DMS114 treated with DMSO at 0.1 percent for 48 hours (cell line): ENCODE measurements around the gene SLC6A19.
"Not testable (repeated sequence)": the region's sequence is repeated elsewhere in the genome, so short reads cannot be mapped to it uniquely, and the experiment has no call there.

Experiments
- DNase-seq: peaks from one replicate; lab custom pipeline; 2025; ENCODE audit not compliant: unreplicated experiment; lab: John Stamatoyannopoulos, UW

SLC6A19 gene

GRCh38 chr5:1261643-1262042 is 60.2 kb downstream of the SLC6A19 start:
- DNase-seq, result no peak

DNA sequence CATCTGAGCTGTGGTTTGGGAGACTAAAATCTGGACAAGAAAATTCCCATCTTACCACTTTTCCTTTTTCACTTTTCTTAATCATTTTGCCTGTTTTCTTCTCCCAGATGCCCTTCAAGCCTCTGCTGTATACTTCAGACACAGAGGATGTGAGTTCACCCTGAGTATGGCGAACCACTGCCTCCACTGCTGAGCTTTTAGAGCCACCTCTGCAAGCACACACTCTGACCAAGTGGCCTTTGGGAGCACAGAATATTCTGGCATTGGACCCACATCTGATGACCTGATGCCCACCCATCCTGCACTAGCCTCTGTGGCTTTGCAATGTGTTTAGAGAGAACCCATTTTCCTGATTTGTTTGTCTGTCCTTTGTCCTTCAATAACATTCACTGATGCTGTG is 61.0 kb downstream of the SLC6A19 start:
- no peak for DNase-seq

DNA sequence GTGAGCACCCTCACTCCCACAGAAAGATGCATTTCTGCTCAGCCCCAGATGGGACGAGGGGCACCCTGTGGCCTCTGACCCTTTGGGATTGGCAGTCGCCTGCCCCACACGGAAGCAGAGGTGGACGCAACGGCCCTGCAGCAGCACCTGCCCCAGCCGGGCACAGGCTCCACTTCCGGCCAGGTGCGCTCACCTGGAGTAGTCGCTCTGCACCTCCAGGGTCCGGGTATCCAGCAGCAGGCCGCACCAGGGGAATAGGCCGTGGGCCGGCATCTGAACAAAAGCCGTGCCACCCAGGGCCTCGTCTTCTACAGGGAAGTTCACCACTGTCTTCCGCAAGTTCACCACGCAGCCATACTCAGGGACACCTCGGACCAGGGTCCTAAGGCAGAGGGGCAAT is 62.8 kb downstream of the SLC6A19 start:
- DNase-seq, result no peak

DNA sequence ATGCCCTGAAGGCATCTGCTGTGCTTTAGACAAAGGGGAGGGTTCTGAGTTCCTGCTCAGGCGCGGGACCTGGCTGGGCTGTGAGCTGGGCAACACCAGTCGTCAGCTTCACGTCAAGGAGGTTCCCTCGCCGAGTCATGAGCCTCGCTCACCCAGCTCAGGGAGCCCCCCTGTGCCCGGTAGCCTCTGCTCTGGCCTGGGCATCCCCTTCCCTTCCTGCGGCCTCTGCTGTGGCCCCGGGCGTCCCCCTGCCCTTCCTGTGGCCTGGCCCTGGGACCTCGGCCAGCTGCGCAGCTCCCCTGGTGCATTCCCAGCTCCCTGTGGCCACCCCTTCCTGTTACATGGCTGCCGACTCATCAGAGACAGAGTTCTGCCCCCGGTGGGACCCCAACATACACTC is 63.6 kb downstream of the SLC6A19 start:
- no peak for DNase-seq

DNA sequence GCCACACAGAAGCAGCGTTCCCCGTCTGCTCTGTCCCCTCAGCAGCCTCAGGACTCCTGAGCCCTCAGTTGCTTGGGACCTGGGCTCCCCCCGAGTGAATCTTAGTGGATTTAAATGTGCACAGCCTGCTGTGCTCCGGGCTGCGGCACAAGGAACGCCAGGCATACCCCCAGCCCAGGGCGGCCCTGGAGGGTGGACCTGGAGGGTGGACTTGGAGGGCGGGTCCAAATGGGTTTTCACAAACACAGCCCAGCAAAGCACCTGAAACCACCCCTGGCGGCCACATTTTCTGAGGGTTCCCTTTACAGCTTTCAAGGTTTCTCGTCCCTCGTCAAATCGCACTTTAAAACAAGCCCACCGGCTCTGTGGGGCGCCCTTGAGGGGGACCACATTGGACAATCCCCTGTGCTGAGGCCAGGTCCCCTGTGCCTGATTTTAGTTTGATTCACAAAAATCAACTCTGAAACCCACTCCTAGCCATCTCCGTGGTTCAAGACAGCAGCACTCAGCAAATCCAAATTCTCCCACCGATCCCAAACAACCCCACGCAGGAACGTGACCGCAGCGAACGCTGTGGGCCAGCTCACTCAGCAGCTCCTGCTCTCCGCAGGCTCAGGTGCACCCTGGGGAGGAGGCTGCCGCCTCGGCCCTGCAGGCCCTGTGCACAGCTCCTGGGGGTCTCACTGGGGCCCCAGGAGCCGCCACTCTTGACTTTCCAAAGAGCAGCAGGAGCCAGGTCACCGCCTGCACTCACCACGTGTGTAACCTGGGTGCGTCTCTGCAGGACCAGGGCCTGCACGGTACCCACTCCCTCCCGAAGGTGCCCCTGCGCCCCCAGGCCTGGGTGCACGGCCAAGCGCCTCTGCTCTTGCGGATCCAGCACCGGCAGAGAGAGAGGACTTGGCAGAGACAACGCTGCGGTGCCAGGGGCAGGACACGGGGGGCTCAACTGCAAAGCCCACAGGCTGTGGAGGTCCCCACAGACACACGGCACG is 64.4 kb downstream of the SLC6A19 start:
- DNase-seq, result no peak

GRCh38 chr5:1266791-1267190 is 65.4 kb downstream of the SLC6A19 start:
- no peak for DNase-seq

DNA sequence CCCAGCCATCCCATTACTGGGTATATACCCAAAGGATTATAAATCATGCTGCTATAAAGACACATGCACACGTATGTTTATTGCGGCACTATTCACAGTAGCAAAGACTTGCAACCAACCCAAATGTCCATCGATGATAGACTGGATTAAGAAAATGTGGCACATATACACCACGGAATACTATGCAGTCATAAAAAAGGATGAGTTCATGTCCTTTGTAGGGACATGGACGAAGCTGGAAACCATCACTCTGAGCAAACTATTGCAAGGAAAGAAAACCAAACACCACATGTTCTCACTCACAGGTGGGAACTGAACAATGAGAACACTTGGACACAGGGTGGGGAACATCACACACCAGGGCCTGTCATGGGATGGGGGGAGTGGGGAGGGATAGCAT is 66.1 kb downstream of the SLC6A19 start:
- not testable (repeated sequence) for DNase-seq

DNA sequence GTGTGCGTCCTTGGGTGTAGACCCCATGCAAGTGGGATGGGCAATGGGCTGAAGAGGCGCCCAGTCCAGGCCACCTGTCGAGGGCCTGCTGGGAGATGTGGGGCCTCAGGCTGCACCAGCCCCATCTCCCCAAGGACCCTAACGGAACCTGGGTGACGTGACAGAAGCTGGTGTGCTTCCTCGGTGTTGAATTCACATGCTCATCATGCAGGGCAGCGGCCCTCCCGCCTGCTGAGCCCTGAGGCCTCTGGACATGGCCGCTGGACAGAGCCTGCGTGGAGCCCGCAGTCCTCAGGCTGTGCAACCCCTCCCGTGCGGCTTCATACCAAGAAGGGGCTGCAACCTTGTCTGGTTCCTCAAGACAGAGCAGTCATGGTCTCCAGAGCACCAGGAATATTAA is 66.7 kb downstream of the SLC6A19 start:
- no peak for DNase-seq

- no peak for DNase-seq
These were observed 67.3 kb downstream of the SLC6A19 start for GRCh38 chr5:1268666-1269065.

DNA sequence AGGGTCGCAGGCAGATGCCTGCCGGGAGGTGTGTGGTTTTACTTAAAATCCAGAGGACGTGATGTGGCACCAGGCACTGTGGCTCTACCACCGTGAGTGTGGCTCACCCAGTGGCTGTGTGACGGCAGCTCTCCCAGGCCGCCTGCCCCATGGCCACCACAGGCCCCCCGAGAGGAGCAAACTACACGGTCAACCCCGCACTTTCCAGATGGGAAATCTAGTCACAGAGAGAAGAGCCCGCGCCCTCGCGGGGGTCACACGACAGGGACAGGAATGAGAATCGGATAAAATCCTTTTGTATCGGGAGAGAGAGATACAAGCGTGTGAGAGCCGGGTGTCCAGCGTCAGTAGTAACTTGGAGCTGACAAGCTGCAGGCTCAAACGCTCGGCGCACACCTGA is 69.0 kb downstream of the SLC6A19 start:
- DNase-seq, result no peak

DNA sequence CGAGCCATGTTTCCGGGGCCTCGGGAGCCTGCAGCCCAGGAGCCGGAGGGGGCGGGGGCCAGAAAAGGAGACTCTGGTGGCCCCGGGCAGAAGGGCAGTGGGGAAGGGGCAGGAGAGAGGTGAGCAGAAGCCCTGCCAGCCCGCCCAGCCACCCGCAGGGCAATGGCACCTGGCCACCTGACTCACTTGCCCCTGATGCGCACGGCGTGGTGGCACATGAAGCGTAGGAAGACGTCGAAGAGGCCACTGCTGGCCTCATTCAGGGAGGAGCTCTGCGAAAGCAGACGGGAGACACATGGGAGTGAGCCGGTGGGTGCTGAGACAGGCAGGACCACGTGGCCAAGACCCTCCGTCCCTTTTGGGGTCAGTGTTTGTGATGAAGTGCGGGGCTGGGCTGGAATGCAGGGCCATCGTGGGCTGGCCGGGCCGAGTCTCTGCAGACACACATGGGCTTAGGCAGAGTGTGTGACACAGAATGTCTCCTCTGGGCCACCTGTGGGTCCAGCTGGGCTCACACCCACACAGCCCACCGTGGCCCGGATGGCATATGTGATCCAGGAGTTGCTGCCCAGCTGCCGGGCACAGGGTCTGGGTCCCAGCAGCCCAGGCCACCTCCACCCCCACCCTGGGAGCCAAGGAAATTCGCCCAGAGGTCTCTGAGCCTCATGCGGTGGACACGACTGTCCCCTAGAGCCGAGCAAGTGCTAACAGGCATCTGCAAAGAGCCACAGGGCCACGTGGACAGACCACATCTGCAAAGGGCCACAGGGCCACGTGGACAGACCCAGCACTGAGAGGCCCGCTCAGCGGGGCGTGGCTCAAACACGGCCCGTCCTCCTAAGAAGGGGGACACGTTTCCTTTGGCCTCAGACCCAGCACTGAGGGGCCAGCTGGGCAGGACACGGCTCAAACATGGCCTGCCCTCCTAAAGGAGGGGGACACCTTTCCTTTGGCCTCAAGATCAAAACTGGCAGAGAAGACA is 69.8 kb downstream of the SLC6A19 start:
- no peak for DNase-seq

DNA sequence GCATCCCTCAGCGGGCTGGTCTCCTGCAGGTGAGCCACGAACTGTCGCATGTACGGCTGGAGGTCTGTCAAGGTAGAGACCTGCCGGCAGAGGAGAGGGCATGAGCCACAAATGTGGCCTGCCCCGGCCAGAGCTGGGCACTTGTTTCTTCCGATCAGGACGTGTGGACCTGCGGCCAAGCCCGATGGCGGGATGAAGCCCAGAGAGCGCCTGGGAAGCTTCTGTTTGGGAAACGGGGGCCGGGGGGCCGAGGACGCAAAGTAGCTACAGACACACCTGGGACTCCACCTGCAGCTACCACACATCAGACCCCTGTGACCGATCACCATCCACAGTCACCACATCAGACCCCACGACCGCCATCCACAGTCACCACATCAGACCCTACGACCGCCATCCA is 70.8 kb downstream of the SLC6A19 start:
- no peak for DNase-seq

GRCh38 chr5:1273745-1274144 is 72.3 kb downstream of the SLC6A19 start:
- DNase-seq, result no peak

DNA sequence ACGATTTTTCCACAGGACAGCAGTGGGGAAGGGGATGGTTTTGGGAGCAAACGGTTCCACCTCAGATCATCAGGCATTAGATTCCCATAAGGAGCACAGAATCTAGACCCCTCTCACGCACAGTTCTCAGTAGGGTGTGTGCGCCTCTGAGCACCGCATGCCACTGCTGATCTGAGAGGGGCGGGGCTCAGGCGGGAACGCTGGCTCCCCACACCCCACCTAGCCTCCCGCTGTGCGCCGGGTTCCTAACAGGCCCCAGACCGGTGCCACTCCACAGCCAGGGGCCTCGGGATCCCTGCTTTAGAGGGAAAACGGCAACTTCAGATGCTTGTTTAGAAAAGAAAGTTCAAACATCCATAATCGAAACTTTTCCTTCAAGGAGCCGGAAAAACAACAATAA is 73.1 kb downstream of the SLC6A19 start:
- no peak for DNase-seq
